Measurements from ENCODE around the gene INSYN2B.

Gene INSYN2B

GRCh38 chr5:169889572-169889971, 90.7 kb downstream of the INSYN2B start:
- DNase-seq (ENCODE audit: low read depth), result no peak

- DNase-seq (ENCODE audit: low read depth), result no peak
Measured at GRCh38 chr5:169886677-169887076, 93.6 kb downstream of the INSYN2B start.

GRCh38 chr5:169886033-169886432, 94.3 kb downstream of the INSYN2B start:
- DNase-seq (ENCODE audit: low read depth), result no peak

DNA sequence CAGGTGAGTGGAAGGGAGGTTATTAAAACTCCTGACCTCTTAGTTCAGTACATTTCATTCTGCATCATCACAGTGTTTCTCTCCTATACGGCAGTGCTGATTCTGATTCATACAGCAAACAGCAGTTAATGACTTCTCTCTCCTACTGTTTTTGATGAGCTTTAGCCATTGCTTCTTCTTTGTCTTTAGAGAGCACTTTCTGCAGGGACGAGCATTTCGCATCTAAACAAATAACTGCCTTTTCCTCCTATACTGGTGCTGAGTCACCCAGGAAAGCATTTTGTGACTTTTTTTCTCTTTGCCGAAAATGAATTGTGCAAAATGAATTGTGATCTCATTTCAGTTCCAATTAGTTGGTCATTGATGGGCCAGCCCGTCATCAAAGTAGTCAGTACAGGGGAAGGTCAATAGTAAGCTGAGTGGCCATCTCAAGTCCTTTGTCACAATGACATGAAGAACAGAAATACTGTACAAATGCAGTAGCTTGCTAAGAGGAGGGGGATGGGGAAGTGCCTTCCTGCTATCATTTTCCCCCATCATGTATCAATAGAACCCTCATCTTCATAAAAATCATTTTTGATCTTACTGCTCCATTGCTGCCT, 98.5 kb downstream of the INSYN2B start:
- DNase-seq (ENCODE audit: low read depth), result no peak

DNA sequence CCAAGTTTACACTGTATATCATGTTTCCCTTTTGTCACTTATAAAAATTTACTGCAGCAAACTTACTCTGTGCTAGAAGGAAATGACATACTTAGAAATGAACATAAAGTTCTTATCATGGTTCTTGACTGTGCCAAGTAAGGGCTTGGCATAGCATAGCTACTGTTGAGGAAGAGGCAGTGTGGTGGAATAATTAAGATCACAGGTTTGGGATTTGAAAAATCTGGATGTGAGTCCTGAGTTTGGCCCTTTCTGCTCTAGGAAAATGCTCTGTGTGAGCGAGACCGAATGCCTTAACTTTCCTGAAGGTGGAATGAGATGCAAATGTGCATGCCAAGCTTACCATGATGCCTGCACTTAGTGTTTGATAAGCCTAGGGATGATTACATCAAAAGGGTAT, 99.5 kb downstream of the INSYN2B start:
- no peak for DNase-seq (ENCODE audit: low read depth)

GRCh38 chr5:169880012-169880663, 100.2 kb downstream of the INSYN2B start:
- DNase-seq (ENCODE audit: low read depth), result no peak

DNA sequence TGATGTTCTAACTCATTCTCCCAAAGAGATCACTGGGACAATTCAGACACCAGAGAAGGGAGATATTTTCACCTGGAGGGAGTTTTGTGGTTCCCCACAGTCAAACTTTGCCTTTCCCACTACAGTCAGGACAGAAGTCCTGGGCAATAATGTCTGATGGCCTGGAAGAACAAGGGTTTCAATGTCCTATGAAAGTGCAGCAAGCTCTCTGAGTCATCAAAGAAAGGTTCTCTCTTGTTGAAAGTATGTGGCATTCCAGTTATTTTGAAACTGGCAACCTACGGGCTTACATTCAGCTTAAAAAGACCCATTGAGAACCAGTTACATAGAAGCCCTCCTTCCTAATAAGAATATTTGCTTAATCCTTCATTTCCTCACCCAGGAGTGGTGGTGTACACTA, 103.9 kb downstream of the INSYN2B start:
- DNase-seq (ENCODE audit: low read depth), result no peak

DNA sequence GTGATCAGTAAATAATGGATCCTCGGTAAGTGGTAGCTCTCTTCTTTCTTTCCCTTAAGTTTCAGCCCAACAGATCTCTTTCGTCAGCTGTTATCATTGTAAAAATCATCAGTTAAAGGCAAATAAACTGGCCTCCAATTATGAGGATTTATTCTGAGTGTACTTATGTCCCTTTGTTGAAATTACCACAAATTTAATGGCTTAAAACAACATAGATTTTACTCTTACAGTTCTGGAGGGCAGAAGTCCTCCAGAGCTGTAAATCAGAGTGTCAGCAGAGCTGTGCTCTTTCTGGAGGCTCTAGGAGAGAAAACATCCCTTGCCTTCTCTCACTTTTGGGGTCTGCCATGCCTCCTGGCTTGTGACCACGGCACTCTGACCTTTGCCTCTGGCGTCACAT, 104.6 kb downstream of the INSYN2B start:
- no peak for DNase-seq (ENCODE audit: low read depth)

- no peak for DNase-seq (ENCODE audit: low read depth)
Measured at GRCh38 chr5:169875091-169875728, 105.1 kb downstream of the INSYN2B start.

DNA sequence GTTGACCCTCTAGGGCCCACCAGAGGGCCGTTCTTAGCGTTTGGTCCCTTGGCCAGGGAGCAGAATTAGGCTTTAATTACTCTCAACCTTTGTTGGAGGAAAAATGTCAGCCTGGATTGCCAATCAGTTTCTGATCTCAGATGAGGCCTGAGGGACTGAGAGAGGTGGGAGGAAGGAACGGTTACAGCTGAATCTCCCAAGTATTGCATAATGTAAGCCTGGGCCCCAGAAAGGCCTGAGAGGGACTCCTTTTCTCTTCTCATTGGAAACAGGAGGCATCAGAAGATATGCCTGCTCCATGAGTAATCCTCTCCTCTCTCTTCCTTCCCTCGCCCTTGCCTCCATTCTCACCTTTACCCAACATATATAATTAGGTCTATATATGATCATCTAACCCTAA, 105.7 kb downstream of the INSYN2B start:
- no peak for DNase-seq (ENCODE audit: low read depth)

- DNase-seq (ENCODE audit: low read depth), result no peak
Measured at GRCh38 chr5:169873642-169874041, 106.7 kb downstream of the INSYN2B start.

- DNase-seq (ENCODE audit: low read depth), result no peak
Measured at GRCh38 chr5:169871826-169872490, 108.3 kb downstream of the INSYN2B start.

GRCh38 chr5:169870211-169870610, 110.1 kb downstream of the INSYN2B start:
- no peak for DNase-seq (ENCODE audit: low read depth)

GRCh38 chr5:169869066-169869465, 111.2 kb downstream of the INSYN2B start:
- DNase-seq (ENCODE audit: low read depth), result no peak

- no peak for DNase-seq (ENCODE audit: low read depth)
Measured at GRCh38 chr5:169867347-169867746, 112.9 kb downstream of the INSYN2B start.

- no peak for DNase-seq (ENCODE audit: low read depth)
Measured at GRCh38 chr5:169864483-169864882, 115.8 kb downstream of the INSYN2B start.

GRCh38 chr5:169862391-169862811, 117.9 kb downstream of the INSYN2B start:
- DNase-seq (ENCODE audit: low read depth), result no peak

- no peak for DNase-seq (ENCODE audit: low read depth)
Measured at GRCh38 chr5:169861934-169862333, 118.4 kb downstream of the INSYN2B start.

DNA sequence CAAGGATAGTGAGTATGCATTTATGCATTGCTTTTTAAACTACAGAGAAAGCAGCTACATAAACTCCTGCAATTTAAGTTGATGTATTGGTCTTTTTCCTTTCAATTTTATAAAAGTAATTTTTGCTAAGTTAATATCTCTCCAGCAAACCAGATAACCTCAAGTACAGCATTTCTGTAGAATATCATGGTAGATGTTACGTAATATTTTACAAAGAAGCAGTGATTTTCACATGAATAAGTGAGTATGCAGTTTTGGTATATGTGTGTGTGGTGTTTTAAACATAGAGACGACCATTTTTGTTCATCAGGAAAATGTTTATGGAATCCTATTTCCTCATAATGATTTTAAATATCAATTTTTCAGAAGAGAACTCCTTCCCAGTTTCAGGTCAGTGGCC, 118.9 kb downstream of the INSYN2B start:
- no peak for DNase-seq (ENCODE audit: low read depth)

GRCh38 chr5:169860585-169860984, 119.7 kb downstream of the INSYN2B start:
- DNase-seq (ENCODE audit: low read depth), result no peak

GRCh38 chr5:169856571-169856970, 123.7 kb downstream of the INSYN2B start:
- DNase-seq (ENCODE audit: low read depth), result no peak

DNA sequence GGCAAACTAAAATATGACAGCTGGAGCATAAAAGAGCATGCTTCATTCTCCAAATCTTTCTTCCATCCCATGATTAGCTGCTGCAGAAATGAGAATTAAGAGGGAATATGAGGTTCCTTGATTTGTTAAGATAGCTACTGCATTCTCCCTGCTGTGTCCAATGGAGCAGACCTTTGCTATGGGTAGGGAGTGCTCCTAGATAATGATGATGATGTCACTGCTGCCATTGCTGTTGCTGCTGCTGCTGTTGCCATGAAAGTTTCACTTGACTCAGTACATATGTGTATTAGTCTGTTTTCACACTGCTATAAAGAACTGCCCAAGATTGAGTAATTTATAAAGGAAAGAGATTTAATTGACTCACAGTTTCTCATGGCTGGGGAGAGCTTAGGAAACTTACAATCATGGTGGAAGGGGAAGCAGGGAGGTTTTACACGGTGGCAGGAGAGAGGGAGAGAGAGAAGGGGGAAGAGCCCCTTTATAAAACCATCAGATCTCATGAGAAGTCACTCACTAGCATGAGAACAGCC, 128.9 kb downstream of the INSYN2B start:
- no peak for DNase-seq (ENCODE audit: low read depth)

GRCh38 chr5:169850409-169850808, 129.9 kb downstream of the INSYN2B start:
- DNase-seq (ENCODE audit: low read depth), result no peak
